Epithelial cell of esophagus (primary cell): Measurements from ENCODE around the gene POLG2.

Experiments
- DNase-seq: peaks from one replicate; pipeline ENCODE4 v3.0.0; 2010; ENCODE audit warnings: low read depth
- H3K4me3 ChIP-seq: 2 replicates; pipeline ENCODE4 v1.5.1; 2011; ENCODE audit warnings: mild to moderate bottlenecking, low read length, control low read depth
- TF ChIP-seq, protein P1 (sequence below): IDR thresholded peaks from 2 replicates; pipeline ENCODE4 v1.5.1; 2011; ENCODE audit warnings: low read depth, mild to moderate bottlenecking, low read length, control low read depth, inconsistent platforms; ENCODE audit not compliant: insufficient read depth; ENCODE audit errors: missing control alignments

Gene POLG2

DNA sequence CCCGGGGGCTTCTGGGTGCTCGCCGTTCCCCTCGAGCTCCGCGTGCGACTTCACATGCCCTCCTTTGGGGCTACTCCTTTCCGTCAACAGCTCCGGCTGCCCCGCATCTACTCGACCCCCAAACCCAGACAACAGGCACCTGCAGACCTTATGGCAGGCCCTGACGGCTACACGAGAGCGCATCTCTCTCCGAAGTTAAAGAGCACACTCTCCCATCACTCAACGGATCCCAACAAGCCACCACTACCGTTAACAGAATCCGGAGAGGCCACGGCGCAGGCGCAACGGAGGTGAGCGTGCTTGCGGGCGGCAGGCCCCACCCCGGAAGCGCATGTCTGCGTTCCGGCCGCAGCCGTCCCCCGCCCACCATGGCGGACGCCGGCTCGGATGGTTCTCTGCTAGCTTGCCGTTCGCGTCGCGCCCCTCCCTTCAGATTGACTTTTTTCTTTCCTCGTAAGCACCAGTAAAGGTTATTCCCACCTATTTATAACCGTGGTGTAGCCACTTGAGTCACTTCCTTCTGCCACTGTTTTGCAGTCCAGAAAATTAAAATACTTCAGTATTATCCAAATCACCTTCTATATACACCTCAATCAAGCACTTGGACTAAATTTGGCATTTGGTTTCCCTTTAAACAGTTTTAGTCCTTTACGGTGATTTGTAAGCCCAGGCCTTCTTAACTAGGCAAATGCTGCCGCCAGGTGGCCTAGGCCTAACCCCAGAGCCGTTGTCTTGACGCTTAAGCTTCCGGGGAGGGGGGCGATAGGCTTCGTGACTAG is at the start of gene POLG2:
TSS of gene POLG2 (minus strand) at position 269 of the 779 bp plus-strand sequence. CDS start at position 183, 86 bp downstream.
- H3K4me3 ChIP-seq = peak within 1 kb of the TSS; percentile 89
- DNase-seq = peak; percentile 96
- TF ChIP-seq, protein P1, sequence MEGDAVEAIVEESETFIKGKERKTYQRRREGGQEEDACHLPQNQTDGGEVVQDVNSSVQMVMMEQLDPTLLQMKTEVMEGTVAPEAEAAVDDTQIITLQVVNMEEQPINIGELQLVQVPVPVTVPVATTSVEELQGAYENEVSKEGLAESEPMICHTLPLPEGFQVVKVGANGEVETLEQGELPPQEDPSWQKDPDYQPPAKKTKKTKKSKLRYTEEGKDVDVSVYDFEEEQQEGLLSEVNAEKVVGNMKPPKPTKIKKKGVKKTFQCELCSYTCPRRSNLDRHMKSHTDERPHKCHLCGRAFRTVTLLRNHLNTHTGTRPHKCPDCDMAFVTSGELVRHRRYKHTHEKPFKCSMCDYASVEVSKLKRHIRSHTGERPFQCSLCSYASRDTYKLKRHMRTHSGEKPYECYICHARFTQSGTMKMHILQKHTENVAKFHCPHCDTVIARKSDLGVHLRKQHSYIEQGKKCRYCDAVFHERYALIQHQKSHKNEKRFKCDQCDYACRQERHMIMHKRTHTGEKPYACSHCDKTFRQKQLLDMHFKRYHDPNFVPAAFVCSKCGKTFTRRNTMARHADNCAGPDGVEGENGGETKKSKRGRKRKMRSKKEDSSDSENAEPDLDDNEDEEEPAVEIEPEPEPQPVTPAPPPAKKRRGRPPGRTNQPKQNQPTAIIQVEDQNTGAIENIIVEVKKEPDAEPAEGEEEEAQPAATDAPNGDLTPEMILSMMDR = peak; percentile 67

DNA sequence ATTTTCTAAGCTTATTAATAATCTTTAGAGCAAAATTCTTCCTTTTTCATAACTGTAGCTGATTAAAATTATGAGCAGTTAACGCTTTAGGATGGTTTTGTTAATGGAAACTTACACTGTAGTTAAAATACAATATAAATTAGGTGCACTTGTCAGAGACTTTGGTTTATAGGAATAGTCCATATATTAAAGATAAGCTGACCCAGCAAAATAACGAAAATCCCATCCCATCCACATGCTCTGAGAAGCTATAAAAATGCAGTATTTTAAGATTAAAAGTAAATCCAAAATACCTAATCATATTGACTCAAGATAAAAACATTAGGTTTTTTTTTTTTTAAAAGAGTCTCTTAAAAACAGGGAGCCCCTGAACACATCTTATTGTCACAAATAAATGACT is 47.9 kb upstream of the POLG2 start:
- TF ChIP-seq, protein P1 = no peak
- no peak overlapping the region for H3K4me3 ChIP-seq
- DNase-seq = no peak

DNA sequence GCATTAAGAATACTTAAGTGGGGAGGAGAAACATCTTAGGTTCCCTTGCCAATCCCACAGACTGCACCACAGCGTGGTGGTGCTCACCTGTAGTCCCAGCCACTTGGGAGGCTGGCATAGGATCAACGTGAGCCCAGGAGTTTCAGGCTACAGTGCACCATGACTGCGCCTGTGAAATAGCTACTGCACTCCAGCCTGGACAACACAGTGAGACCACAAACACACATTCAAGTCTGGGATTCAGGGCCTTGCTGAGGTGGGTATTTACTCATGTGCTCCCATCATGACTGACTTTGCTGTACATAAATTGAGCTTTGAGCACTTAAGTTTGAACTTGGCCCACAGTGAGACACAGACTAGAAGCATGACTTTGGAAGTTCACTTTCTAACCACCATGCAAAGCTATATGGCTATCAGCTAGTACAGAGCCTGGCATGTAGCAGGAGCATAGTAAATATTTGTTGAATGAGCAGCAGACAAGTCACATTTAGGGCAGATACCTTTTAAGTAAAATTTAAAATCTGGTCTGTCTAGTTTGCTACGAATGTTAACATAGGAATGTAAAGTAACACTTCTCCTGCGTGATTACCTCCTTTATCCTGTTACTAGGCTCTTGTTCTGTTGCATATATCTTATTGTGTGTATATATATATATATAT is 43.4 kb upstream of the POLG2 start:
- no peak overlapping the region for H3K4me3 ChIP-seq
- TF ChIP-seq, protein P1 = no peak
- DNase-seq = peak; percentile 34

DNA sequence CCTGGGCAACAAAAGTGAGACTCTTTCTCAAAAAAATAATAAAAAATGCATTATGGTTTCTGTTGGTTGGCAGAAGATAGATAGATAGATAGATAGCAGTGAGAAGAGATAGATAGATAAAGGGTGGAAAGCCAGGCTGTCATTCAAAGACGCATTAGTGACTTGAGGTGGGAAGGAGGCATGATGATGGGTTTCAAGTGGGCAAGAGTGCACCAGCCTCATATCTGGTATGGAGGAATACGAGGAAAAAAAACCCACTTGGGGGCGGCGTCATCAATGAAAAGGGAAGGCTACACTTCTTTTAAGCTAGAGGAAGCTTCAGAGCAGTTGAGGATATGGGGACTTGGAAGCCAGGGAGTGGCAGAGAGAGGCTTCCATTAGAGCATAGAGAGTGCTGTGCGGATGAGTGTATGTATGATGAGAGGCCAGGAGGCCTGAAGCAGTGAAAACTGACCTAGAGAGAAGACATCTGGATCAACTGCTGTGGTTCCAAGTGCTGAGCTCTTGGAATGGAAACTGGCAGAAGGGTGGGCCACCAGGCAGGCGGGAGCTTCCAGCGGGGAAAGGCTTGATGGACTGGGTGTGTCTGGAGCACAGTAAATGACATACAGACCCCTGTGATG is 41.8 kb upstream of the POLG2 start:
- TF ChIP-seq, protein P1 = no peak
- no peak for DNase-seq

DNA sequence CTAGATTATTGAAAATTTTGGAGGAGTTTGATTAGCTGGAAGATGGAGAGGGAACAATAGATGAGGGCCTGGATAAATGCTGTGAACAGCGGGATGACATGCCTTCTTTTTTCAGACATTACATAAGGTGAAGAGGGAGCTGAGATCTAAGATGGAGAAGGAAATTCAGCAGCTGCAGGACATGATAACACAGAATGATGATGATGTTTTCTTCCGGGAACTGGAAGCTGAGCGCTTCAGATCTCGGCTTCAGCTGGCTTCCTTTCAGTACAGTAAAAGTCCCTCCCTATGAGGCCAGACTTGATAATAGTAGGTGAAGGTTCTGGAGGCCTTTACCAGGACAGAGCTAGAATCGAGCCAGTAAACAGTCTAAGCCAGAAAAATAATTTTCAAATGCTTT is 40.6 kb upstream of the POLG2 start:
- no peak overlapping the region for H3K4me3 ChIP-seq
- no peak for DNase-seq

More for the DNA sequence above, 41.8 kb upstream of the POLG2 start:
- no peak overlapping the region for H3K4me3 ChIP-seq

DNA sequence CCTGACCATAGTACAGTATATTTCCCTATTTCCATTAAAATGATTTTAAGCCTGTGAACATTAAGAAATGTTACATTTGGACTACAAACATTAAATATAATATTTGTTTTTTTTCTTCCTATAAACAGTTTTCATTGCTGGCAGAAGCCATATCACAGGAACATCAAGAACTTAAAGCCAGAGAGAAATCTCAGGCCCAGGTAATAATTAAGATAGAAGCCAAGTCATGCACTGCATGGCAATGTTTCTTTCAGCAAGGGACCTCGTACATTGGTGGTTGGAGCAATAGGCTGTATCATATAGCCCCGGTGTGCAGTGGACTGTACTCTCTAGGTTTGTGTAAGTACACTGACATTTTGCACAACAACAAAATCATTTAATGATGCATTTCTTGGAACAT is 40.1 kb upstream of the POLG2 start:
- H3K4me3 ChIP-seq = no peak overlapping the region
- no peak for DNase-seq
- TF ChIP-seq, protein P1 = no peak

More for the DNA sequence above, 40.6 kb upstream of the POLG2 start:
- TF ChIP-seq, protein P1 = no peak

DNA sequence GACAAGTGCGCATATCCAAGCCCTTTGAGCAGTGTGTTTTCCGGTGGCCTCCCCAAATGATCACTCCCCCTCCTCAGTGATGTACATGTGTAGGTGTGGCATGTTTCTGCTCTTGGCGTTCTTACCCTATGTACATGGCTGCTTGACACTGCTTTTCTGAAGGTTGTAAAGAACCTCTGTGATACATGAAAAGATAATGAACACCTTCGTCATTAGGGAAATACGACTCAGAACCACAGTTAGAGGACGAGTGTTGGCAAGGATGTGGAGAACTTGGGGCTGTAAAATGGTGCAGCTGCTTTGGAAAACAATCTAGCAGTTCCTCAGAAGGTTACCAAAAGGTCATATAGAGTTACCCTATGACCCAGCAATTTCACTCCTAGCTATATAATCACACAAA is 38.5 kb upstream of the POLG2 start:
- TF ChIP-seq, protein P1 = no peak
- no peak overlapping the region for H3K4me3 ChIP-seq
- DNase-seq = no peak
